Psoas muscle (tissue), 8 donors: ENCODE measurements around the gene RPS17. TPM values are rescaled to one million over a fixed set of nuclear protein-coding genes. Genes with fewer than 3 reads are reported as not detected.

ENCODE experiments used
- ATAC-seq, 4 donors: fragments of 200-7000 bp; cut with Tn5 transposase; one replicate each; pipeline ENCODE4 v1.9.1; 2020; ENCODE audit warnings: moderate library complexity in 3 of 4, mild to moderate bottlenecking in 2 of 4
- DNase-seq, 2 donors: peaks; one replicate each; pipeline ENCODE4 v3.0.0-alpha.2; 2020
- H3K27ac ChIP-seq: fragments of 200-600 bp; one replicate; pipeline ENCODE4 v1.8.0; 2022
- H3K27me3 ChIP-seq, 3 donors: fragments of 200-600 bp in 1 of 3; one replicate each; pipeline versions ENCODE4 v1.6.1 to v1.8.0; 2013 to 2022; ENCODE audit warnings: low read length in 2 of 3, mild to moderate bottlenecking in 2 of 3, moderate library complexity in 1 of 3; ENCODE audit not compliant: insufficient read depth in 3 of 3
- H3K36me3 ChIP-seq, 2 donors: fragments of 200-600 bp in 1 of 2; one replicate each; pipeline versions ENCODE4 v1.6.1 to v1.8.0; 2013 to 2022; ENCODE audit warnings: low read depth in 1 of 2, mild to moderate bottlenecking in 1 of 2, moderate library complexity in 1 of 2; ENCODE audit not compliant: insufficient read depth in 1 of 2
- H3K4me1 ChIP-seq: fragments of 200-600 bp; one replicate; pipeline ENCODE4 v1.8.0; 2022
- H3K4me3 ChIP-seq: fragments of 200-600 bp; one replicate; pipeline ENCODE4 v1.8.0; 2022; ENCODE audit warnings: mild to moderate bottlenecking
- H3K9me3 ChIP-seq: fragments of 200-600 bp; one replicate; pipeline ENCODE4 v1.8.0; 2022
- WGBS, 3 donors: extraction: QIAGEN DNeasy Blood & Tissue Kit; methylation state at CpG; one replicate each; pipeline versions ENCODE4 v1.1.6 to v1.1.7; 2013; 5-methylcytosine and 5-hydroxymethylcytosine counted together
- intact Hi-C, 2 donors: fragments of 100-400 bp; cut with DNase I; formaldehyde crosslinking; loops; one replicate each; pipeline versions ENCODE4 v1.11.0 to v1.14.2; 2022
- polyA plus RNA-seq, 3 donors: library from polyadenylated mRNA; stranded (reverse); fragments of 200-250 nt; gene quantifications; one replicate each; pipeline ENCODE4 v1.2.3, GENCODE V29; 2013
- total RNA-seq, 4 donors: library from RNA; stranded (reverse); fragmentation: NEBNext Ultra II Directional in 2 of 4; extraction: Animal tissue kit (Norgen Biotek cat#: 25700) in 2 of 4; gene quantifications; one replicate each; pipeline versions ENCODE4 v1.2.1 to v1.2.4, GENCODE V29; 2021 to 2023
- TF ChIP-seq, protein P1 (sequence below): fragments of 200-600 bp; IDR thresholded peaks from one replicate; pipeline ENCODE4 v1.8.0; 2022; ENCODE audit warnings: antibody characterized with exemption
- donor health status: healthy with polysubstance abuse.
- donor health status: DM: no; HTN: no; CAD: no; lungs with moderate emphysema.
- donor health status: Bipolar disorder and iron deficiency.
- donor health status: healthy.
- donor health status: DM: yes; HTN: yes; CAD: no.
- donor health status: DM: no; HTN: no; CAD: no.
- donor health status: DM: no; HTN: no; CAD: no.
- donor health status: DM: yes; HTN: yes; CAD: no.

Gene RPS17
- total and polyA plus RNA-seq, 7 donors = 724 to 3,349 (median 1,041) TPM

DNA sequence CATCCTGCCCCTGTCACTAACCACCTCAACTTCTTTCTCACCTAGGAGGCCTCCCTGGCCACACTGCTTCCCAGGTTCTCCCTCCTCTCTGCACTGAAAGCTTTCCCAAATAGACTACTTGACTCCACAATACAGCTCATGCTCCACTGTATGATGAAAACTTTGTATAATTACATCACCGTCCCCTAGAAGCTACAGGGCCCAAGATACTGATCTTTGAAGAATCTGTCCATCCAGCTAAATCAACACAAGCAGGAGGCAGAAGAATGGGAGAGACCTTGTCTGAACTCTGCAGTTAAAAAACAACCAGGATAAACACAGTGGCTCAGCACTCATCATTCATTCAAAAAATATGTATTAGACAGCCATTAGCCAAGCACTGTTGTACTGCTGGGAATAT, 26.4 kb upstream of the RPS17 start:
- H3K27ac ChIP-seq = no peak overlapping the region
- no peak overlapping the region for H3K4me3 ChIP-seq
- H3K36me3 ChIP-seq = no peaks in the 10 kb centered on the region
- intact Hi-C loops = no loop called here
- peaks cover 4% of the 10 kb centered on the region for H3K4me1 ChIP-seq
- ATAC-seq (no peak), DNase-seq (no peak)
- TF ChIP-seq, protein P1, sequence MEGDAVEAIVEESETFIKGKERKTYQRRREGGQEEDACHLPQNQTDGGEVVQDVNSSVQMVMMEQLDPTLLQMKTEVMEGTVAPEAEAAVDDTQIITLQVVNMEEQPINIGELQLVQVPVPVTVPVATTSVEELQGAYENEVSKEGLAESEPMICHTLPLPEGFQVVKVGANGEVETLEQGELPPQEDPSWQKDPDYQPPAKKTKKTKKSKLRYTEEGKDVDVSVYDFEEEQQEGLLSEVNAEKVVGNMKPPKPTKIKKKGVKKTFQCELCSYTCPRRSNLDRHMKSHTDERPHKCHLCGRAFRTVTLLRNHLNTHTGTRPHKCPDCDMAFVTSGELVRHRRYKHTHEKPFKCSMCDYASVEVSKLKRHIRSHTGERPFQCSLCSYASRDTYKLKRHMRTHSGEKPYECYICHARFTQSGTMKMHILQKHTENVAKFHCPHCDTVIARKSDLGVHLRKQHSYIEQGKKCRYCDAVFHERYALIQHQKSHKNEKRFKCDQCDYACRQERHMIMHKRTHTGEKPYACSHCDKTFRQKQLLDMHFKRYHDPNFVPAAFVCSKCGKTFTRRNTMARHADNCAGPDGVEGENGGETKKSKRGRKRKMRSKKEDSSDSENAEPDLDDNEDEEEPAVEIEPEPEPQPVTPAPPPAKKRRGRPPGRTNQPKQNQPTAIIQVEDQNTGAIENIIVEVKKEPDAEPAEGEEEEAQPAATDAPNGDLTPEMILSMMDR = no peak
- peaks cover 0 to 2% (median 0%) of the 10 kb centered on the region in 3 donors for H3K27me3 ChIP-seq
- 83 to 90% (median 89%) methylated on average over 1 of the region's 1 CpG for WGBS, 3 donors
- H3K9me3 ChIP-seq = no peaks in the 10 kb centered on the region

DNA sequence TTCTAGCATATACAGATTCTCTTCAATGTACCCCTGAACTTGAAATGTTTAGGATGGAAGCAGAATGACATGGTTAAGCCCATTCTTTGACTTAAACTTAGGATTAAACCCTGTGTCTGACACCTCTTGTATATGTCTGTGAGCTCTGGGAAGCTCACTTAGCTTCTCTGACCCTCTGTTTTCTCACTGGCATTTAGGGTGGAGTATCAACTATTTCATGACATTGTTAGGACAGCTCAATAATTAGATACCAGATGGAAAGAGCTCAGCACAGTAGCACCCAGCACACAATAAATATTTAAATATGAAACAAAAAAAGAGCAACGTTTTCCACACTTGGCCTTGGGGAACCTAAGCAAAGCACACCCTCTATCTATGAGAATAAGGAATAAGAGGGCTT, 18.2 kb upstream of the RPS17 start:
- intact Hi-C loops = no loop called here
- WGBS, 3 donors = 44 to 60% (median 48%) methylated on average over 1 of the region's 1 CpG

DNA sequence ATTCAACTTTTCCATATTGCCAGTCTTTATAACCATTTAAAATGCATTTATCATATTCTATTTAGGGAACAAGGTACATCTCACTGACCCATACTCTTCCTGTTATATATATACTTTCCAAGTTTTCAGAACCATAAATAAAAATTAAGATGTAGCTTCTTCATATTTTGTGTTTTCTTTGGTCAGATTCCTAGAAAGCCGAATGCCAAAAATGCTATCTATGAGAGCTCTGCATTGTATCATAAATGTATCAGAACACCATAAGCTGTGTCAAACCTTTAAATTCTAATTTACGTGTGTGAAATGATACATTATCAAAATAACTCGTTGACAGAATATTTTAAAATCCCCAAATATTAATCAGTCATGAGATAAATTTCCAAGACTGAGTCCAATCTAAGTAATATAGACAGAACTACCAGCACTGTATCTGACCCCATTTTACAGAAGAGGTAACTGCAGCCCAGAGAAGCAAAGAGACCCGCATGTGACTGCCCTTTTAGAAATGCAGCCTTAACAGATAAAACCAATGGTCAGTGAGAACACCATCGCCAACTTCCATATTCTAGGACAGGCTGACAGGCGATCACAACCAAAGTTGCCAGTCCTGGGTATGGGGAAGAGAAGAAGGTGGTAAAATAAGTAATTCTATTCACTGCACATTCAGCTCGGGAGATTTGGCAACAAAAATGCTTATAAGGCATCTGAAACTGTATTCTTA, 16.2 kb upstream of the RPS17 start:
- Histone ChIP-seq H3K4me1 (peaks cover 15% of the 10 kb centered on the region), H3K36me3 (no peaks in the 10 kb centered on the region), H3K27me3 (no peaks in the 10 kb centered on the region), H3K9me3 (no peaks in the 10 kb centered on the region), H3K27ac (no peak overlapping the region), H3K4me3 (no peak overlapping the region)
- WGBS, 3 donors = 81 to 89% (median 86%) methylated on average over 7 of the region's 7 CpGs
- TF ChIP-seq, protein P1 = no peak
- DNase-seq = no peak
- no peak for ATAC-seq
- intact Hi-C loops = no loop called here

More for the DNA sequence above, 18.2 kb upstream of the RPS17 start:
- DNase-seq = no peak
- Histone ChIP-seq H3K4me3 (no peak overlapping the region), H3K27me3 (no peaks in the 10 kb centered on the region), H3K4me1 (peaks cover 2% of the 10 kb centered on the region), H3K9me3 (no peaks in the 10 kb centered on the region), H3K27ac (no peak overlapping the region), H3K36me3 (no peaks in the 10 kb centered on the region)
- TF ChIP-seq, protein P1 = no peak
- ATAC-seq = no peak

DNA sequence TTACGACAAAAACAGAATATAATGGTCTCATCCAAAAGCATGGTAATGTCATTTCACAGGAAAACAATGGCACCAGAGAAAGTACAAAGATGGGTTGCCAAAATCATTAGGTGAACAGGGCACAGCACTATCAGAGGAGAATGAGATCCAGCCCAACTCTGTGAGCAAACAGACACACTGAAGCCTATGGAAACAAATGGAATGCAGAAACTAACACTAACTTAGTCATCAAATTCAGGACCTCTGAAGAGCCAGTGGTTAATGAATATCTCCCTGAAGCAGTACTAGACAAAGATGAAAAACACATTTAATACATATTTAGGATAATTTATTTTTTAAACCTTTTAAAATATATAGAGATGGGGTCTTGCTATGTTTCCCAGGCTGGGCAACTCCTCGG, 14.6 kb upstream of the RPS17 start:
- intact Hi-C loops = loop anchor here in 1 of 2 donors (5.0 kb wide), 1 partner anchor 202 kb away; no protein-coding TSS in a partner anchor
- no peak for DNase-seq
- ATAC-seq = no peak
- no peak overlapping the region for H3K4me3 ChIP-seq
- H3K4me1 ChIP-seq = peaks cover 15% of the 10 kb centered on the region
- TF ChIP-seq, protein P1 = no peak
- no peaks in the 10 kb centered on the region for H3K9me3 ChIP-seq
- H3K36me3 ChIP-seq = no peaks in the 10 kb centered on the region
- 61 to 66% (median 62%) methylated on average over 2 of the region's 2 CpGs for whole genome bisulfite sequencing, 3 donors
- peak overlapping the region; percentile 47 for H3K27ac ChIP-seq
- no peaks in the 10 kb centered on the region for H3K27me3 ChIP-seq
